Activated naive CD4-positive, alpha-beta T cell treated with anti-CD3 and anti-CD28 coated beads, Interleukin-2, amount 50 U/mL, for 72 hours (primary cell): ENCODE results near the gene UVRAG. TPM values are rescaled to one million over a fixed set of nuclear protein-coding genes. Genes with fewer than 3 reads are reported as not detected.
"Not testable (repeated sequence)": the region's sequence is repeated elsewhere in the genome, so short reads cannot be mapped to it uniquely, and the experiment has no call there.

Experiments
- ATAC-seq, 2 donors: fragments of 150-1000 bp; cut with Tn5 transposase; 2 replicates each; pipeline ENCODE4 v1.10.0; 2021; ENCODE audit warnings: mild to moderate bottlenecking in 2 of 2, moderate library complexity in 2 of 2
- DNase-seq, 2 donors: peaks; one replicate each; pipeline ENCODE4 v3.0.0; 2021 to 2022; ENCODE audit warnings: low spot score in 2 of 2
- H3K27ac Mint-ChIP-seq, 2 donors: one replicate each; pipeline ENCODE4 v1.8.0; 2022; ENCODE audit warnings: mild to moderate bottlenecking in 2 of 2, mixed read lengths in 2 of 2
- H3K36me3 Mint-ChIP-seq, 2 donors: one replicate each; pipeline ENCODE4 v1.8.0; 2022; ENCODE audit warnings: mixed read lengths in 2 of 2
- H3K9me3 Mint-ChIP-seq, 2 donors: one replicate each; pipeline ENCODE4 v1.8.0; 2022; ENCODE audit warnings: mixed read lengths in 2 of 2
- total RNA-seq, 2 donors: library from RNA; stranded (reverse); gene quantifications; one replicate each; pipeline ENCODE4 v1.2.3, GENCODE V29; 2022

Gene UVRAG
- total RNA-seq, 2 donors from 2014 or later = 19.9 to 22.4 TPM

GRCh38 chr11:76054330-76054729 is 239.3 kb downstream of the UVRAG start:
- H3K9me3 Mint-ChIP-seq = peaks cover 0 to 11% of the 10 kb centered on the region in 2 donors
- ATAC-seq = no peak
- DNase-seq = no peak
- H3K27ac Mint-ChIP-seq = peak overlapping the region in 1 of 2 donors; percentile 37
- H3K36me3 Mint-ChIP-seq = peaks cover 7 to 12% of the 10 kb centered on the region in 2 donors

- Mint-ChIP-seq H3K27ac (no peak overlapping the region), H3K9me3 (peaks cover 0 to 7% of the 10 kb centered on the region in 2 donors), H3K36me3 (peaks cover 5 to 9% of the 10 kb centered on the region in 2 donors)
- DNase-seq (no peak), ATAC-seq (no peak)
These were observed 241.9 kb downstream of the UVRAG start for GRCh38 chr11:76056876-76057275.

DNA sequence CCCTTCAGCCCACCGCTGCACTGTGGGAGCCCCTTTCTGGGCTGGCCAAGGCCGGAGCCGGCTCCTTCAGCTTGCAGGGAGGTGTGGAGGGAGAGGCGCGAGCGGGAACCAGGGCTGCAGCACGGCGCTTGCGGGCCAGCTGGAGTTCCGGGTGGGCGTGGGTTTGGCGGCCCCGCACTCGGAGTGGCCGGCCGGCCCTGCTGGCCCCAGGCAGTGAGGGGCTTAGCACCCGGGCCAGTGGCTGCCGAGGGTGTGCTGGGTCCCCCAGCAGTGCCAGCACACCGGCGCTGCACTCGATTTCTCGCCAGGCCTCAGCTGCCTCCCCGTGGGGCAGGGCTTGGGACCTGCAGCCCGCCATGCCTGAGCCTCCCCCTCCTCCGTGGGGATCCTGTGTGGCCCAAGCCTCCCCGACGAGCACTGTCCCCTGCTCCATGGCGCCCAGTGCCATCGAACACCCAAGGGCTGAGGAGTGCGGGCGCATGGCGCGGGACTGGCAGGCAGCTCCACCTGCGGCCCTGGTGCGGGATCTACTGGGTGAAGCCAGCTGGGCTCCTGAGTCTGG is 245.5 kb downstream of the UVRAG start:
- not testable (repeated sequence) for H3K36me3 Mint-ChIP-seq, DNase-seq, ATAC-seq, H3K9me3 Mint-ChIP-seq, H3K27ac Mint-ChIP-seq

GRCh38 chr11:76062733-76063132 is 247.7 kb downstream of the UVRAG start:
- Mint-ChIP-seq H3K9me3 (no peaks in the 10 kb centered on the region), H3K36me3 (peaks cover 0 to 5% of the 10 kb centered on the region in 2 donors), H3K27ac (no peak overlapping the region)
- ATAC-seq = no peak
- no peak for DNase-seq

GRCh38 chr11:76064192-76064591 is 249.2 kb downstream of the UVRAG start:
- Mint-ChIP-seq H3K36me3 (peaks cover 0 to 5% of the 10 kb centered on the region in 2 donors), H3K9me3 (no peaks in the 10 kb centered on the region), H3K27ac (no peak overlapping the region)
- no peak for DNase-seq
- no peak for ATAC-seq

- ATAC-seq (no peak), DNase-seq (no peak)
- no peak overlapping the region for H3K27ac Mint-ChIP-seq
- H3K9me3 Mint-ChIP-seq = no peaks in the 10 kb centered on the region
- H3K36me3 Mint-ChIP-seq = peaks cover 0 to 5% of the 10 kb centered on the region in 2 donors
These were observed 252.1 kb downstream of the UVRAG start for GRCh38 chr11:76067099-76067498.

- Mint-ChIP-seq H3K36me3 (peaks cover 0 to 5% of the 10 kb centered on the region in 2 donors), H3K27ac (no peak overlapping the region), H3K9me3 (no peaks in the 10 kb centered on the region)
- DNase-seq (no peak), ATAC-seq (no peak)
These were observed 254.0 kb downstream of the UVRAG start for GRCh38 chr11:76069001-76069400.

DNA sequence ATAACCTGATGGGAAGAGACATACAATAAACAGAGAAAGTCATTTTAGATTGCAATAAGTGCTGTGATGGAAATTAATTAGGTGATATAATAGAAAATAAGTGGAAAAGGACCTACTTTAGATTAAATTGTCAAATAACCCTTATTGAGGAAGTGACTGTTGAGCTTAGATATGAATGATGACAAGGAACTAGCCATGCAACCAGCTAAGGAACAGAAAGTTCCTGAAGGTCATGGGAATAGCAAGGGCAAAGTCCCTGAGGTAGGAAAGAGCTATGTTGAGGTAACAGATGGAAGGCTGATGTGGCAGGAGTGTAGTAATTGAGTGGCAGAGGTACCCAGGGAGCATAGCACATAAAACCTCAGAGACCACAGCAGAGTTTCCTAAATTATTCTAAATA is 256.1 kb downstream of the UVRAG start:
- Mint-ChIP-seq H3K9me3 (peaks cover 0 to 6% of the 10 kb centered on the region in 2 donors), H3K27ac (no peak overlapping the region), H3K36me3 (peaks cover 5 to 6% of the 10 kb centered on the region in 2 donors)
- DNase-seq (no peak), ATAC-seq (no peak)

GRCh38 chr11:76073724-76074123 is 258.7 kb downstream of the UVRAG start:
- H3K27ac Mint-ChIP-seq = no peak overlapping the region
- ATAC-seq (no peak), DNase-seq (no peak)
- peaks cover 0 to 10% of the 10 kb centered on the region in 2 donors for H3K36me3 Mint-ChIP-seq
- H3K9me3 Mint-ChIP-seq = peaks cover 0 to 8% of the 10 kb centered on the region in 2 donors

- H3K9me3 Mint-ChIP-seq = peaks cover 0 to 8% of the 10 kb centered on the region in 2 donors
- no peak overlapping the region for H3K27ac Mint-ChIP-seq
- no peak for ATAC-seq
- DNase-seq = no peak
- H3K36me3 Mint-ChIP-seq = peaks cover 0 to 10% of the 10 kb centered on the region in 2 donors
These were observed 259.4 kb downstream of the UVRAG start for GRCh38 chr11:76074148-76075095.

GRCh38 chr11:76075716-76076115 is 260.7 kb downstream of the UVRAG start:
- H3K9me3 Mint-ChIP-seq = peaks cover 0 to 8% of the 10 kb centered on the region in 2 donors
- H3K36me3 Mint-ChIP-seq = peaks cover 0 to 10% of the 10 kb centered on the region in 2 donors
- no peak for DNase-seq
- no peak overlapping the region for H3K27ac Mint-ChIP-seq
- no peak for ATAC-seq

DNA sequence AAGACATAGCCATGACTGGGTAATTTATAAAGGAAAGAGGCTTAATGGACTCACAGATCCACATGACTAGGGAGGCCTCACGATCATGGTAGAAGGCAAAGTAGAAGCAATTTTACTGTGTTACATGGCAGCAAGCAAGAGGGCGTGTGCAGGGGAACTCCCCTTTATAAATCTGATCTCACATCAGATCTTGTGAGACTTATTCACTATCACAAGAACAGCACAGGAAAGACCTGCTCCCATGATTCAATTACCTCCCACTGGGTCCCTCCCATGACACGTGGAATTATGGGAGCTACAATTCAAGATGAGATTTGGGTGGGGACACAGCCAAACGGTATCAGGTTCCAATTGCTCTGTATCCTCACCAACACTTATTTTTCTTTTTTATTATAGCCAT is 261.2 kb downstream of the UVRAG start:
- H3K9me3 Mint-ChIP-seq, H3K27ac Mint-ChIP-seq, DNase-seq, H3K36me3 Mint-ChIP-seq, ATAC-seq: not testable (repeated sequence)

DNA sequence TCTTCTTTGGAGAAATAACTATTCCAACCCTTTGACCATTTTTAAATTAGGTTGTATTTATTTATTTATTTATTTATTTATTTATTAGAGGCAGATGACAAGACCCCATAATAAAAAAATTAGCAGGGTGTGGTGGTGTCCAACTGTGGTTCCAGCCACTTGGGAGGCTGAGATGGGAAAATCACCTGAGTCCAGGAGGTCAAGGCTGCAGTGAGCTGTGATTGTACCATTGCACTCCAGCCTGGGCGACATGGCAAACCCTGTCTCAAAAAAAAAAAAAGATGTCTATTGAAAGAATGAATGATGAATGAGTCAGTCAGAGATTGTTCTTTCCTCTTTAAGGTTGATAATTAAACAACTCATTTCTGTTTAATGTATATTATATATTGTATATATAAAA is 261.7 kb downstream of the UVRAG start:
- ATAC-seq = no peak

GRCh38 chr11:76077575-76078150 is 262.7 kb downstream of the UVRAG start:
- DNase-seq = no peak
- ATAC-seq = no peak
- Mint-ChIP-seq H3K27ac (no peak overlapping the region), H3K36me3 (peaks cover 0 to 10% of the 10 kb centered on the region in 2 donors), H3K9me3 (peaks cover 0 to 8% of the 10 kb centered on the region in 2 donors)

More for the DNA sequence above, 261.7 kb downstream of the UVRAG start:
- Mint-ChIP-seq H3K27ac (no peak overlapping the region), H3K36me3 (peaks cover 0 to 10% of the 10 kb centered on the region in 2 donors), H3K9me3 (peaks cover 0 to 8% of the 10 kb centered on the region in 2 donors)
- no peak for DNase-seq

- not testable (repeated sequence) for H3K9me3 Mint-ChIP-seq, H3K36me3 Mint-ChIP-seq, DNase-seq, ATAC-seq
- H3K27ac Mint-ChIP-seq = peak overlapping the region in 1 of 2 donors; percentile 60
These were observed 266.1 kb downstream of the UVRAG start for GRCh38 chr11:76081084-76081483.

DNA sequence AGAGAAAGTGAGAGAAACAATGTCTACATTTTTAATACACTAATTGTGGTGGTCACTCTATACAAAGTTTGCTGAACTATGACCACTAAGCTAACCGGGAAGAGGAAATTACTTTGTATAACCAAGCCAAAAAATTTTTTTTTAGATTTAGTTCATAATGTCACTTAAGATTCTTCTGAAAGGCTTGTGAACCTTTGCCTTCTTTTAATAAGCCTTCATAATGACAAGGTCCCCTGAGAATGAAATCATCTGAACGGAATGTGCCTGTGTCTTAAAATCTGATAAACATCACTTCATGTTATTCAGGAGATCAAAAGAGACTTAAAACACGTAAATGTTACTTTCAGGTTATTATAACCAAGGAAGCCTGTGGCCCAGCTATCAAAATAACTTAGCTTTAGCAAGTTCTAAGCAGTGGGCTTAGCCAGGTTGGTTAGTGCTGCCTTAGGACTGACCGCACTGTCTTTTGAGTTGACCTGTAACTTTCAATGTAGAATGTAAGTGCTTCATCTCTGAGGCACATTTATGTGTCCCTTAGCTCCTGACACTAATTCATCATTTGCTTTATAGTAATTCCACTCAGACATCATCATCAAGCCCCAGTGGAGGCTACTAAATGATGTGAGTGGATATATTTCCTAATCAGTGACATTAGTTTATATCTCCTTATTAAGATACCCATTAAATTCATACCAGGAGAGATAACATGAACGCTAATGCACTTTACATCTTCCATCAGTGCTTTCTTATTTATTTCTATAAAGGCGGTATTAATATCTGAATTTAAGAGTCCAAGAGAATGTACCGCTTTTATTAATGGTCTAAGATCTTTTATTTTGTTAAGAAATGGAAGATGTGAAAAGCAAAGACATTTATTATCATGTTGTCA is 268.8 kb downstream of the UVRAG start:
- Mint-ChIP-seq H3K36me3 (peaks cover 4 to 5% of the 10 kb centered on the region in 2 donors), H3K9me3 (peaks cover 3 to 4% of the 10 kb centered on the region in 2 donors), H3K27ac (no peak overlapping the region)
- DNase-seq (no peak), ATAC-seq (no peak)
